GM21529 (cell line): Measurements from ENCODE around the gene SMARCB1.
A peak's percentile ranks its signal among the peaks of the same experiment; 100 is the strongest.

Experiments
- ATAC-seq: cut with Tn5 transposase; IDR thresholded peaks from one replicate; pipeline ENCODE4 v1.9.1; 2021; ENCODE audit not compliant: unreplicated experiment

The SMARCB1 gene

DNA sequence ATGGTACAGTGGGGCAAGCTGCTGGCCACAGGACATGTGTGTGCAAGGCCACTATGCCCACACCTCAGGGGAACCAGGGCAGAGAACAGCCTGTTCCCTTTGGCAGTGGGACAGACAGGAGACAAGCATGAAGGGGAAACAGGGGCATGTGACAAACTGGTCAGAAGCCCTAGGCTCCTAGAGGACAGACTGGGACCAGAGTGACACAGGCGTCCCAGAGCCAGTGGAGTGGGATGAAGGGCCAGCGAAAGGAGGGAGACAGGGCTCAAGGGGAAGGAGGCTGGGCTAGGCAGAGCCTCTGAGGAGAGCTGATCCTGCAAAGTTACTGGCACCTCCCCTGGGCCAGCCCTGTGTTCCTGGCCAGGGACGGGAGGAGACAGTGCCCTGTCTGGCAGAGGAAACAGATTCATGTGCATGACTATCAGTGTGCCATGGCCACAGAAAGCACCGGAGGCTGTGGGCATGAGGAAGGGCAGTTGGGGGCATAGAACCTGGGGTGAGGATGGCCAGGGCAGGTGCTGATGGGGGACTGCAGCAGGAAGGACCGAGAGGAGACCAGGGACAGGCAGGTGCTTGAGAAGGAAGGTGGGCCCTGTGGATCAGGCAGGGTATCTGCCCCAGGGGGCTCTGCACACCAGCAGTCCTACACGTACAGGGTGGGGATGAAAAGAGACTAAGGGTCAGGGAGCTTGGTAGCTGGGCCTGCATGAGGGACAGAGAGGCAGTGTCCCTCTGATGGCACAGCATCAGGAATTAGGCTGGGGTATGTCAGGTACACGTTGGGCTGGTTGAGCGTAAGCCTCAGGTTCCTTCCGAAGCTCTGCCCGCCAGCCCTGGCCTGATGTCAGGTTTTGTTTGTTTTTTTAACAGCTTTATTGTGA, 42.3 kb downstream of the SMARCB1 start:
- no peak for ATAC-seq

DNA sequence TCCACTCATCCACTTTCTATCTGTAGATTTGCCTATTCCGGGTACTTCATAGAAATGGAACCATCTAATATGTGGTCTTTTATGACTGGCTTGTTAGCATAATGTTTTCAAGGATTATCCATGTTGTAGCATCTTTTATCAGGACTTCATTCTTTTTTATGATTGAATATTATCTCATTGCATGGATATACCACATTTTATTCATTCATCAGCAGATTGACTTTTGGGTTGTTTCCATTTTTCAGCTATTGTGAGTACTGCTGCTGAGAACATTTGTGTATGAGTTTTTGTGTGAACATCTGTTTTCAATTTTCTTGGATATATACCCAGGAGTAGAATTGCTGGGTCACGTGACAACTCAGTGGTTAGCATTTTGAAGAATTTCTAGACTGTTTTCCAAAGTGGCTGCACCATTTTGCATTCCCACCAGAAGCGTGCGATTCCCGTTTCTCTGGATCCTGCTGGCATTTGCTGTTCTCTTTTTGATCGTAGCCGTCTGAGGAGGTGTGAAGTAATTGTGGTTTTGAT, 43.1 kb downstream of the SMARCB1 start:
- ATAC-seq, result no peak

DNA sequence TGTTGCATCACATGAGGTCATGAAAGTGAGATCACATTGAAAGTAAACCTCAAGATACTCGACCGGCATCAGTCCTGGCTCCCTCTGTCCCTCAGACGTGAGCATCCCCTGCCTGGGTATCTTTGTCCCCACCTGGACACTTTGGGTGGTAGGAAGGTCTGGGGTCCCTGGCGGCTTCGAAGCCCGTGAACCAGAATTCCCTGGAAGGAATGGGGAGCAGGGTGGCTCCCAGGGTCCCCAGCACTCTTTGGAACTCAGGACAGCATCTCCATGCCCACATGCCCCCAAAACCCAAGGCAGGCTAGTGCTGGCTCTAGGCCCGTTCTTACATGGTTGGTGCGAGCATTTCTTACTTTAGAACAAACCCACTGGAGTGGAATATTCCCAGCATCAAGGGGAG, 44.5 kb downstream of the SMARCB1 start:
- no peak for ATAC-seq

DNA sequence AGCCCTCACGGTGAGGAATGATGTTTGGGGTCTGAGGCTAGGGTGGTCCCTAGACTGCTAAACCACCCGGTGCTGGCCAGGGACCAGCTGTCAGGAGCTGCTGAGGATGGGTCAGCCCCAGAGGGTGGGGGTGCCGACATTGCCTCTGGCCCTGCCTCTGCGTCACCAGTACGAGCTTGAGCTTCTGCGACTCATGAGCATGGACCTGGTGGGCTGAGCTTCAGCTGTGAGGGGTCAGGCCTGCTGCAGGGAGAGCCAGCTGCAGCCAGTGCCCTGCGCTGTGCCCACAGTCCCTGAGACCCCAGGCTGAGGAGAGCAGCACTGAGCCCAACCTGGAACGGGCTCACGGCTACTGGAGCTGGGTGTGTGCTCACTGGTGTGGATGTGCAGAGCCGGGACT, 45.0 kb downstream of the SMARCB1 start:
- ATAC-seq, result no peak

DNA sequence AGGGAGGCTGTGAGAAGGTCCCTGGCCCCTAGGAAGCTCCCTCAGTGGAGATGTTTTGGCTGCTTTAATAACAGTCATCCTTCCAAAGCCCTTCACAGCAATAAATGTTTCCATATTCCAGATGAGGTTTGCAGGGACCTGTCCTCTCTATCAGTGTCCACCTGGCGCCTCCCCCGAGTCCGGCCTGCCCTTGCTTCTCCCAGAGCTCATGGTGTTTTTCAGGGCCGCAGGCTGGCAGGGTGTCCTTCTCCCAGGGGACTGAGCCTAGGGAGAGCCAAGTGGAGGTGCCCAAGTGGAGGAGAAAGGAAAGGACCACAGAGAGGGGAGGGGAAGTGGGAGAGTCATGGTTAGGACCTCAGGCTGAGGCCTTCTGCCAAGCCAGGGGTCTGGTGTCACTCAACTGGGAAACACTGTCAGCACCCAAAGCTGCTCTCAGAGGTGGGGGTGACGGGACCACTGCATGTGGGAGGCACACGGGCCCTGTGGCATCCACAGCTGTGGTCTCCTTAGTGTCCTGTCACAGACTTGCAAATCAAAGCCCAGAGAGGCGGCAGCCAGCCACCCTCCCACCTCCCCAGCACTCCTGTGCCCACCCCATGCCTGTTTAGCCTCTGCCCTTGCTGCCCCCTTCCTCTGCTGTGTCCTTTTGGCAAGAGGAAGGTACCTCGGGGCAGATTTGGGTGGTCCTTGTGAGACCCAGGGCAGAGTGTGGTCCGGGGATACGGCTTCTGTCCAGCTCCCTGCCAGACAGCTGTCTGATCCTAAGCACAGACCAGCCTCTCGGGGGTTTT, 45.7 kb downstream of the SMARCB1 start:
- no peak for ATAC-seq

DNA sequence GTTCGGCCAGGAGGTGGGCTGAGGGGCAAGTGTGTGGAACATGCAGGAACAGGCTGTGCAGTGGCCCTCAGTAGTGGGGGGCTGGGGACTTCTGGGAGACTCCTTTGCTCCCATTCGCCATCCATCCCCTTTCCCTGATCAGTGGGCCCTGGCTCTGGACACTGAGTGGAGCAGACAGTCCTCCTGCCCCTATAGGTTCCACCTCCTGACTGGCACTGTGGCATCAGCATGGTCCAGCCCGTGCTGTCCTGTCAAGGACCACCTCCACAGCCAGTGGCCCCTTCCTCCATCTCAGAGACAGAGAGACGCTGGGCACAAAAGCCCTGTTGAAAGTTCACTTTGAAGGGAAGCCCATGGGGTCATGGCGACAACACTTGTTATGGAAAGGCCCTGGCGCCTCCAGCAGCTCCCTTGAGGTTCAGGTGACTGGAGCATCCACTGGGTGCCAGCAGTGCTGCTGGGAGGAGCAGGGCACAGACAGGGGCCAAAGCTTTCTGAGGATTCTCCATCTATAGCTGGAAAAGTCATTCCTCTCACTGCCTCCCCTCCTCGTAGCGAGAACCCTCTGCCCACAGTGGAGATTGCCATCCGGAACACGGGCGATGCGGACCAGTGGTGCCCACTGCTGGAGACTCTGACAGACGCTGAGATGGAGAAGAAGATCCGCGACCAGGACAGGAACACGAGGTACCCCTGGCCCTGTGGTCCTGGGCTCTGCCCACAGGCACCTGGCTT, 46.4 kb downstream of the SMARCB1 start:
- no peak for ATAC-seq

DNA sequence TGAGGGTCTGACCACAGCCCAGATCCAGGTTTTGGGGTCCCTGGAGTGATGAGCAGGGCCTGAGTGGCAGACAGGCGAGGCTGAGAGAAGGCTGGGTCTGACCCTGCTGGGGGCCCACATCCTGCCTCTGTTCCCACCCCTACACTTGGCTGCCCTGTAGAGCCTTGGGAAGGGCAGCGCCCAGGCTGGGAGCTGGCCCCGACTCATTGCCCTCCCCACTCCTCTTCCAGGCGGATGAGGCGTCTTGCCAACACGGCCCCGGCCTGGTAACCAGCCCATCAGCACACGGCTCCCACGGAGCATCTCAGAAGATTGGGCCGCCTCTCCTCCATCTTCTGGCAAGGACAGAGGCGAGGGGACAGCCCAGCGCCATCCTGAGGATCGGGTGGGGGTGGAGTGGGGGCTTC, 47.1 kb downstream of the SMARCB1 start:
- ATAC-seq, result no peak

DNA sequence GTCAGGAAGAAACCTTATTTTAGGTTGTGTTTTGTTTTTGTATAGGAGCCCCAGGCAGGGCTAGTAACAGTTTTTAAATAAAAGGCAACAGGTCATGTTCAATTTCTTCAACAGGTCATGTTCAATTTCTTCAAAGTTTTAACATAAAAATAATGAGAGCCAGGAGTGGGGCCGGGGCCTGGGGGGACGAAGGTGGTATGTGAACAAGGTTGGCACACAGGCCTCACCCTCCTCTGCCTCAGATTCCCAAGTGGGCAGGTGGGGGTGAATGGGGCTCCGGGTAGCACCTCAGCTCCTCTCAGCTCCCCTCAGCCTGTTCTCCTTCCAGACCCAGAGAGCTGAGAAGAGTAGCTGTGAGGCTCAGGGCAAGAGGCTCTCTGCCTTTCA, 47.6 kb downstream of the SMARCB1 start:
- no peak for ATAC-seq

DNA sequence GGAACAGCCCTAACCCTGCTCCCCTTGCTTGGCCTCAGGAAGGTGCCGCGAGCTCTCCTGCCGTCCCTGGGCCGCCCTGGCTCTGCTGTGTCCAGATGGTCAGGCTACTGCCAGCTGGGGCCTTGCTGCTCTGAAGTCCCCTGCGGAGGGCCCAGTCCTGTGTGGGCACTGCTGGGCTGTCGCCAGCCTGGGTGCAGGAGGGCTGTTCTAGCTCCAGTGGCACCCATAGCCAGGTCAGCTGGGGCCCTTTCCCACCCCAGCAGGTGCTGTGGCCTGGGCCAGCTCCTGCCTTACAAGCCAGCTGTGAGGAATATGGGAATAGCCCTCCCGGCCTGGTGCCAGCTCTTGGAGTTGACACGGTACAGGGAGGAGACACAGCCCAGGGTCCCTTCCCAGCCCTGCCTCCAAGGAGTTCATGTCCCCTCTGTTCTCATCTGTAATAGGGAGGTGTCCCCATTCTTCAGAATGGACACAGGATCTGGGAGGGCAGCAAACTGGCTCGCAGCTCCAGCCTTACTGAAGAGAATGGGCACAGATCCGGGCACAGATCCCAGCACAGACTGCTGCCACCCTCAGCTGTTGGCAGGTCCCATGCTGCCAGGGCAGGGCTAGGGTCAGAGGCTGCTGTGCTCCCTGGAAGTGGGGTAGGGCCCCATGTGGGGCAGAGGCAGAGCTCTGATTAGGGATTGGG, 48.2 kb downstream of the SMARCB1 start:
- ATAC-seq, result no peak

DNA sequence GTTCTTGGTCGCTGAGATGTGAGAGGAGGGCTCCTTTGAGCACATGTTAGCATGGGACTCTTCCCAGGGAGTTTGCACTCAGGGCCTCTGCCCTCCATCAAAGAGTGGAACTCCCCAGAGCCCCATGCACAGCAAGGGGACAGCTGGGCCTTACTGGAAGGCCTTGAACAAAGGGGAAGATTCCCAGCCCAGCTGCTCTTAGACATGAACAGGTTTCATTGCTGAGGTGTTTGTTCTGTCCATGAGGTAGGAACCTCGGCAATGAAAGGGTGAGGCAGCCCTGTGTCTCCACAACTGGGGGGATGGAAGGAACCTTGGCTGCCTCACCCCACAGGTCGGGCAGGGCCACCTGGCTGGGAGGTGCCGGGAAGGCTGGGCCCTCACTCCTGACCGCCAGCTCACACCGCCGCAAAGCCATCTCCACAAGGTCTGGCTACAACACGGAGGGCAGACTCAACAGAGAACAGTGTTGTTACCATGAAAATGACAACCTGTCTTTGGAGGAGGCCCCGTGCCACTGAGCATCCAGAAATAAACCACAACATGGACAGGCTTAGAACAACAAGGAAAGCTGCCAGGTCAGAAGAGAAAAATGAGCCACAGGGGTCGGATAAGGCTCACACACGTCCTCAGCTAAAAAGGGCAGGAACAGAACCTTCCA, 48.8 kb downstream of the SMARCB1 start:
- no peak for ATAC-seq

DNA sequence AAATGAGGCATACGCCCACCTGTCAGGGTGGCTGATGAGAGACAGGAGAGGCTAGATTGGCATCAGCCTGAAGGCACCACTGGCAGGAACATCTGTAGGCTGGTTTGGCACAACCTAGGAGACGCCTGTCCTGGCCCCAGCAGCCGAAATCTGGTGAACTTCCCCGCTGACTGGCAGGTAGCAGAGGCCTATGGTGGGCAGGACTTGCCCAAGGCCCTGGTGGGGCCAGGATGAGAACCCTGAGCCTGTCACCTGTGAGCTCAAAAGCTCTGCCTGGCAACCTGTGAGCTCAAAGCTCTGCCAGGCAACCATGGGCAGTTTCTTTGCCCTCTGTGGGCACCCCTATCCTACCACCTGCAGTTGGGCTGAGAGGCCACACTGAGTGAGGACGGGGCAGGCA, 49.5 kb downstream of the SMARCB1 start:
- ATAC-seq, result no peak

DNA sequence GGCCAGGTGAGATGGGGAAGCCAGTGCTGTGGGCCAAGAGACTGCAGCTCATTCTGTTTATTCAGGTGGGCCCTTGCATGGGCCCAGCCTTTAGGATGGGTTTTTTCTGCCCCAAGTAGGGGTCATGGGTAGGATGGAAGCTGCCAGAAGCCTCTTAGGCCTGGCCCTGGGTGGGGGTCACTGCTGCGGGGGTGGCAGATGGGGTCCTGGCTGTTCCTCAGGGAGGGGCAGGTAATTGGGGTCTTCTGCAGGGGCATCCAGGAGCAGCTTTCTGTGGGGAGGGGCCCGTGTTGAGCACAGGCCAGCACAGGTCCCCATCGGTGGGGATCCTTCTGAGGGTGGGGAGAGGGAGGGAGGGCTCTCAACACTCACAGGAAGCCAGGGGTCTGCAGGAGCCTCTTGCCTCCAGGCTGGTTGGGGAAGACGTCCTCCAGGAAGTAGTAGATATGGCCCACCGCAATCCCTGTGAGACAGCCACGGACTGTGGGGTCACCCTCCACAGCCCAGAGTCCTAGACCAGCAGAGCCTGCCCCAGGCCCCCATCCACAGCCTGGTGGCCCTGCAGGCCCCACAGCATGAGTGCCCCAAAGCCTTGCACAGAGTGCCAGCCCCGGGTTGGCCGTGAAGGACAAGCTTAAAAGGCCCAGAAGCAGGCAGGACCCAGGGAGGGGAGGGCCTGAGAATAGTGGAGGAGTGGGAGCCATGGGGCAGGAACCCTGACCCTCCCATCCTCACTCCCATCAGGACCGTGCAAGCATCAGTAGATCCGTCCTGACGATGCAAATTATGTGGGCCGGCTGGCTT, 50.1 kb downstream of the SMARCB1 start:
- ATAC-seq, result no peak

DNA sequence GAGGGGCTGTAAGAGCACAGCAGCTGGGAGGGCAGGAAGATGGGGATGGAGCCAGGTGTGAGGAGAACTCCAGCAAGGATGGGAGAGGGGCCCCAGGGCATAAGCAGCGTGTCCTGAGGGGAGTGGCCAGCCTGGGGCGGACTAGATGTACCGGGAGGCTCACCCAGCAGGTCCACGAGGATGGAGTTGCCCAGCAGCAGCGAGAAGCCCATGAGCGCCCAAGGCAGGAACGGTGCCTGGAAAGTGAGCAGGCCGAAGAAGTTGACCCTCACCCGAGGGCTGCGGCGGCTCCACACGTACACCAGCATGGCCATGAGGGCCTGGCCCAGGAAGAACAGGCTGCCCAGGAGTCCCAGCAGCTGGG, 50.7 kb downstream of the SMARCB1 start:
- no peak for ATAC-seq

DNA sequence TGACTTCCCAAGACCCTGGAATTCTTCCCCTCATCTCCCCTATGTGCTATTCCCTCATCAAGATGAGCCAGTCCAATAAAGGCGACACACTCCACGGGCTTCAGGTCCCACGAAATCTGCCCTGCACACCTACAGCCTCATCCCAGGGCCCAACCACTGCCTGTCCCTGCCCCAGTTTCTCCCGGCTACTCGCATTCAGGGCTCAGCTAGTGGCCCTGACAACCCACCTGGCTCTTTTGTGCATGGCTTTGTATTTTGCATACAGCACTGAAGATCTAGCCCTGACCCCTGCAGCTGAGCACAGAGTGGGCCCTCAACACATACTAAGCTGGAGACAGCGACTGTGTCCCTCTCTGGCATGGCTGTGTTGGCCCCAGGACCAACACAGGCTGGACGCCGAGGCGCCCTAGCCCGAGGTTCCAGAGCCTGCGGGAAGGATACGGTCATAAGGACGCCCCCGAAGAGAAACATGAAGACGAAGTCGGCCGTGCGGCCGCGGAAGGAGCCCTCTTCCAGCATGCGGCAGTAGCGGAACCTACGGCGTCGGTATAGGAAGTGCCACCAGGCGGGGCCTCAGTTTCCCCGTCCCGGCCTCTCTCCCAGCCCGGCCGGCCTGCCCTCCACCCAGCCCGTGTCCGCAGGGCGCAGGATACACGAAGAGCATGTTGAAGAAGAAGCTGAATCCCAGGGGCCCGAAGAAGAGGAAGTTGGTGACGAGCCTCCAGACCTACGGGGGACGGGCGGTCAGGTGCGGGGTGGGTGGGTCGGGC, 51.3 kb downstream of the SMARCB1 start:
- ATAC-seq, result peak; percentile 5

DNA sequence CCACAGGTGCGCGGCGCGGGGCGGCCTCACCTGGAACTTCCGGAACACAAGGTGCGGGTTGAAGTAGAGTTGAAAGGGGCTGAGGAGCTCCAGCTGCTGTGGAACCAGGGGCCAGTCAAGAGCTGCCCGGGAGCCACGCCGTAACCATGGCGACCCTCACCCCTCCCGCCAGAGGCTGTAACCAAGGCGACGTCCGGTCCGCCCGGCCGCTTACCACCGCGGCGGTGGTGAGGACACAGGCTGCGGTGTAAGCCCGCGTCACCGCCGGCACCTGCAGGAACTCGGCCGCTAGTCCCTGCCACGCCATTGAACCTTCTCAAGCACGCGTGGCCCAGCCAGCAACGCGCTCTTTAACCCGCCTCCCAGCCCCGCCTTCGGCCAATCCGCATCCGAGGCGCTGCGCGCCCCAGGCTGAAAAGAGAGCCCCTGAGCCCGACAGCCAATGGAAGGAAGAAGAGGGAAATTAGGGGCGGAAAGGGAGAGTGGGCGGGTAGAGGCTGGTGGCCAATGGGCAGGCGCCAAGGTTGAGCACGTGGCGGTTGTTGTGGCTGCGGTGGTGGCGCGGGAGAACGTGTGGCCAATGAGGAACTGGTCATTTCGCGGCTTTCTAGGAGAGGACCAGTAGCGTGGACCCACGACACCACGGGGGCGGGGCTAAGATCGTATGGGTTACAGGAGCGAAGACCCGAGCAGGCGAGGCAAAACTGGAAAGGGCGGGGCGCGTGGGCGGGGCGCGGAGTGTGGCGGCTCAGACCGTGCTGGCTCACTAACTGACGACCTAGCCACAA, 52.1 kb downstream of the SMARCB1 start, which contains the start of gene DERL3:
Gene DERL3 (minus strand): TSS at position 326 of the 788 bp plus-strand sequence. CDS start 19 bp downstream, at position 307.
- ATAC-seq, result peak; percentile 76

DNA sequence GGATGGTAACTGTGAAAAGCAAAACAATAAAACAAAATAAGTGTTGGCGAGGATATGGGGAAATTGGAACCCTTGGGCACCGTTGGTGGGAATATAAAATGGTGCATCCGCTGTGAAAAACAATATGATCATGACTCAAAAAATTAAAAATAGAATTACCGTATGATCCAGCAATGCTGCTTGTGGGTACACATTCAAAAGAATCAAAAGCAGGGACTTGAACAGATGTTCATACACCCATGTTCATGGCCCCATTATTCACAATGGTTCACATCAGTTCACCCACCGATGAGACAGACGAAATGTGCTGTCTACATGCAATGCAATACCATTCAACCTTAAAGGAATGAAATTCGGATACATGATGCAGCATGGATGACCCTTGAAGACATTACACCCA, 53.3 kb downstream of the SMARCB1 start:
- no peak for ATAC-seq

DNA sequence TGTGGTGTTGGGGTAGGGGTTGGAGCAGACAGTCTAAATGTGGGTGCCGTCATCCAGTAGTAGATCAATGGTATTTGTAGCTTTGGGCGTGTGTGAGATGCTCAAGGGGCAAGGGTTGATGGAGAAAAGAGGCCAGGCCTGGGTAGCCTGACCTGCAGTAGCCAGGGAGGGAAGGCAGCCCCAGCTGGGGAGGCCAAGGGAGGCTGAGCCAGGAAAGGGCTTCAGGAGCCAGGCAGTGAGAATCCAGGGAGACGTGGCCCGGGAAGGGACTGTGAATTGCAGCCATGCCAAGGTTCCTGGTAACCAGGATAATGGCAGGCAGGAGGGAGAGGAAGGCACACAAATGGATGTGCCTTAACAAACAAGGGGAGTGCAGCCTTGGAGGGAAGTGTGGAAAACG, 54.5 kb downstream of the SMARCB1 start:
- ATAC-seq, result no peak
